Breast epithelium (tissue), 3 donors: ENCODE data around the gene CYTH2.

Experiments
- CTCF ChIP-seq, 3 donors: fragments of 450-650 bp; IDR thresholded peaks; one replicate each; pipeline ENCODE4 v1.5.1; 2016 to 2017; ENCODE audit warnings: antibody characterized with exemption in 3 of 3, mild to moderate bottlenecking in 3 of 3, moderate library complexity in 3 of 3
- POLR2A ChIP-seq: fragments of 450-650 bp; IDR thresholded peaks from one replicate; pipeline ENCODE4 v1.6.1; 2016; ENCODE audit warnings: antibody characterized with exemption, mild to moderate bottlenecking, moderate library complexity
- POLR2AphosphoS5 ChIP-seq, 3 donors: sonication (generic); formaldehyde crosslinking; IDR thresholded peaks; one replicate each; pipeline ENCODE4 v1.6.1; 2017; ENCODE audit warnings: antibody characterized with exemption in 3 of 3

- TF ChIP-seq POLR2AphosphoS5 (IDR thresholded peaks at IDR 0.05) (no peak), CTCF (IDR thresholded peaks at IDR 0.05) (no peak), POLR2A (no peak)
Observed at GRCh38 chr19:48513289-48514122, 44.3 kb downstream of the CYTH2 start.
